ENCODE measurements around the gene CRHR1.

GRCh38 chr17:45847101-45847500, 63.0 kb downstream of the CRHR1 start:
- TF ChIP-seq CTCF (IDR thresholded peaks at IDR 0.05; ENCODE audit: low read depth, low read length) = no peak
- TF ChIP-seq EZH2phosphoT487 (IDR thresholded peaks at IDR 0.05; ENCODE audit: low read depth) = no peak

Data from OCI-LY3 (cell line).